Renal pelvis (tissue), 4 donors: ENCODE measurements around the gene ATP6V0E2. TPM values are rescaled to one million over a fixed set of nuclear protein-coding genes. Genes with fewer than 3 reads are reported as not detected.
"Not testable (repeated sequence)": the region's sequence is repeated elsewhere in the genome, so short reads cannot be mapped to it uniquely, and the experiment has no call there.

ENCODE experiments used
- DNase-seq: peaks from one replicate; pipeline ENCODE4 v3.0.0-alpha.2; 2013
- polyA plus RNA-seq, 3 donors: library from polyadenylated mRNA; unstranded; fragments of 120-200 nt; gene quantifications; one replicate each; pipeline ENCODE4 v1.2.1, GENCODE V29; 2013; ENCODE audit not compliant: insufficient read length in 3 of 3

The ATP6V0E2 gene
- polyA plus RNA-seq, 3 donors, result 26.1 to 32.2 (median 30.0) TPM

DNA sequence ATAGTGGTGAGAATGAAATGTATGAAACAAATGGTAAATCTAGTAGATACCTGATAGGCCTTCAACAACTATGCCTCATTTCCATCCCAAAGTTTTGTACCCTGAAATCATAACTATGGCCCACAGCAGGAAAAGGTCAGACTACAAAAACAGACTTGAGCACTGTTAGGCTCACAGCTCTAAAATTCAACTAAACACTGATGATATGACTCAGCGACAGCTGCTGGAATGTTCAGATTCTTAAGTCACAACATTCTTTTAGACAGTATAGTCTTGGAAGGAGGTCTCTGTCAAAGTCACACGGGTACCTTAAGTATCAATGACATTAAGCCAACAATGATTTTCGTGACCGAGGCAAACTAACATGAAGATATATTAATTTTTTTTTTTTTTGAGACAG is 38.4 kb downstream of the ATP6V0E2 start:
- not testable (repeated sequence) for DNase-seq

DNA sequence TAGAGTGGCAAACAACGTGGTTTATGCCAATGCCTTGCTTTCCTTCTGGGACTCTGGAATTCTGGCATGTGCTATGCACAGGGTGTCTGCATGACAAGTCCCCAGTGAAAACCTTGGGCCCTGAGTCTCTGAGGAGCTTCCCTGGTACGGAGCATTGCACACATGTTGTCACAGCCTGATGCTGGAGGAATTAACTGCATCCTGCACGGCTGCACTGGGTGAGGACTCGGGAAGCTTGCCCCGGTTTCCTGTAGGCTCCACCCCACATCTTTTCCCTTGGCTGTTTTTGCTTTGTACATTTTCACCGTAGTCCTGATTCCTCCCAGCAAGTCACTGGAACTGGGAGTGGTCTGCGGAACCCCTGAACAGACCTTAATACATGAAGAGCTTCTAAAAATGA is 52.6 kb downstream of the ATP6V0E2 start:
- not testable (repeated sequence) for DNase-seq

Other genes starting within 250 kb of the ATP6V0E2 start
- gene ZNF467, start 100.4 kb upstream of the ATP6V0E2 start, polyA plus RNA-seq, result 10 to 100 TPM; 36.9 to 38.0 (median 37.5) TPM
- gene ZNF862, start 35.6 kb upstream of the ATP6V0E2 start, polyA plus RNA-seq, result 10 to 100 TPM; 17.9 to 27.8 (median 27.3) TPM